ENCODE measurements around the gene KLF3.

KLF3 gene

DNA sequence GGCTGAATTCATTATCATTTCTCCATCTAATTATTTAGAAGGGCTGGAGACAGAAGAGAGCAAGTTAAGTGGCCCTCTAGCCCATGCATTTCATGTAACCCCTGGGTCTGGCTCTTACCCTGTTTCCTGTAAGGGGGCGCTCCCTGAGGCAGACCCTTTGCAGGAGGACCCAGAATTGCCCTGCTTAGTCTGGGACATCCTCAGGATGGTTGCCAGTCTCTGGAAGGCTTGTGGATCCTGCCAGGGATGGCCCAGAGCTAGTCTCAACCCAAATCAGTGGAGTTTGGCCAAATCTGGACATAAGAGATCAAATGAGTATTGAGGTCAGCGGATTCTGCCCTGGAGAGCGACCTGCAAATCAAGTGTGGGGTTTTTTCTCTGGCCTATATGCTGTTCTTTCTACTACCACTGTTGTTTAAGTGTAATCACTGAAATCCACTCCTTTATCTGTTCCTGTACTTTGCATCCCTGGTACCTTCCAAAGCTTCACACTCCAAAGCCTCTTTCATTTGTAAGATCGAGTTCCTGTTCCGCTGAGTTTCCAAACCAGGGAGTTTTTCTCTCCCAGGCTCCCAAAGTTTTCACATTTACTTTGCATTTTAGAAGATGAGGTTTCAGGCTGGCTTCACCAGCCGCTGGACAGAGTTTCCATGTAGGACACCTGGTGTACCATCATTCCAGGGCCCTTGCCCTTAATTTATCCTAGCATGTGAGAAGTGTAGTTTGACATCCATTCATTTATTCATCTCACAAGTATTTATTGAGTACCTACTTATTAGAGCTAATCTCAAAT is 6.3 kb downstream of the KLF3 start:
- no peaks in the 10 kb centered on the region for H3K36me3 ChIP-seq (ENCODE audit: control insufficient read depth in 2 of 2, insufficient read depth in 1 of 2, low read length in 2 of 2)
- ChIA-PET POLR2A (no interaction called here), CTCF (no interaction called here)
- no peaks in the 10 kb centered on the region for H3K9me3 ChIP-seq (ENCODE audit: control insufficient read depth, insufficient read depth, low read depth, low read length)
- no peak overlapping the region for H3K27ac ChIP-seq (ENCODE audit: extremely low read depth, low read depth, low read length)
- TF ChIP-seq ZNF239 (tag by site-specific recombination; IDR thresholded peaks at IDR 0.05): no peak
- TF ChIP-seq ZNF624 (tag by site-specific recombination; IDR thresholded peaks at IDR 0.05): no peak
- no peak for TF ChIP-seq ZNF394 (tag by site-specific recombination; IDR thresholded peaks at IDR 0.05; ENCODE audit: borderline replicate concordance)
- no peak for TF ChIP-seq ZNF747 (tag by site-specific recombination; IDR thresholded peaks at IDR 0.05)
- no peak for TF ChIP-seq KLF7 (tag by site-specific recombination; IDR thresholded peaks at IDR 0.05; ENCODE audit: borderline replicate concordance)
- TF ChIP-seq ZNF266 (tag by site-specific recombination; IDR thresholded peaks at IDR 0.05; ENCODE audit: low read depth): no peak
- TF ChIP-seq ZNF157 (tag by site-specific recombination; IDR thresholded peaks at IDR 0.05): no peak
- no peak for TF ChIP-seq PRDM1 (tag by site-specific recombination; IDR thresholded peaks at IDR 0.05)
- no peak overlapping the region for H3K4me3 ChIP-seq (ENCODE audit: low read depth, low read length)
- peaks cover 17% of the 10 kb centered on the region for H3K4me1 ChIP-seq (ENCODE audit: control insufficient read depth, insufficient read depth, low read length)

DNA sequence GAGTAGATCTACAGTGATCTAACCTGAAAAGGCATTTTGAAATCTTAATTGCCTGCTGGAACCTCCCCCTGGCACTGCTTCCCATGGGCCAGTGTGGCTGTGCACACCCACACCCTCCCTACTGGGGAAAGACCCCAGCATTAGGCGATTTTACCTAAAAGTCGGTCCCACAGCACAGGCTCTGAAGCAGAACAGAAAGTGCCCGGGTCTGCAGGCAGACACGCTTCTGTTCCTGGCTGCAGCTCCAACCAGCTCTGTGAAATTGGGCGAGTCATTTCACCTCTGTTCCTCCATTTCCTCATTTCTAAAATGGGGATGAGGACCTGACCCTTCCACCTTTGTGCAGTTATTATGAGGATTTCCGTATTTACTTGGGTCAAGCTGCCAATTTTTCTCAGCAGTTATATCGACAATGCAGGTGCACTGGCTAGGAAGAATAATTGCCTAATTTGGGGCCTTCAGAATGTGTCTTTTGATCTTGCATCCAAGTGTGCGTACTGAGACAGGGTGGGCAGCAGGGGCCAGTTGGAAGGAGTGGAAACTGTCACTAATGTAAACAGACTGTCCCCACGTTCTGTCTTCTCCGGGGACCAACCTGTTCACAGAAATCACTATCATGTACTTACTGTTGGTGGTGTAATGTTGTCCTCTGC is 7.1 kb downstream of the KLF3 start:
- H3K4me1 ChIP-seq (ENCODE audit: control insufficient read depth, insufficient read depth, low read length): peaks cover 17% of the 10 kb centered on the region
- TF ChIP-seq ZNF555 (tag by site-specific recombination; conservative IDR thresholded peaks at IDR 0.05) (no peak), ZNF626 (tag by site-specific recombination; IDR thresholded peaks at IDR 0.05) (no peak), ZNF292 (tag by site-specific recombination; IDR thresholded peaks at IDR 0.05; ENCODE audit: borderline replicate concordance, low read depth) (no peak), ZNF548 (tag by site-specific recombination; IDR thresholded peaks at IDR 0.05) (no peak), ZNF335 (tag by site-specific recombination; conservative IDR thresholded peaks at IDR 0.05) (no peak), REPIN1 (tag by site-specific recombination; IDR thresholded peaks at IDR 0.05; ENCODE audit: low read depth) (no peak), ZNF266 (tag by site-specific recombination; IDR thresholded peaks at IDR 0.05; ENCODE audit: low read depth) (no peak), ZNF174 (tag by site-specific recombination; IDR thresholded peaks at IDR 0.05) (no peak), ZNF558 (tag by site-specific recombination; IDR thresholded peaks at IDR 0.05) (no peak), ZNF660 (tag by site-specific recombination; IDR thresholded peaks at IDR 0.05) (no peak), ZFP3 (tag by site-specific recombination; IDR thresholded peaks at IDR 0.05; ENCODE audit: low read depth) (no peak), ZNF184 (tag by site-specific recombination; IDR thresholded peaks at IDR 0.05) (no peak), ZBTB21 (tag by site-specific recombination; IDR thresholded peaks at IDR 0.05) (no peak), ZNF2 (tag by site-specific recombination; IDR thresholded peaks at IDR 0.05) (no peak), ZNF221 (tag by site-specific recombination; IDR thresholded peaks at IDR 0.05; ENCODE audit: borderline replicate concordance) (no peak), ZNF571 (tag by site-specific recombination; IDR thresholded peaks at IDR 0.05) (no peak), GLI2 (tag by site-specific recombination; IDR thresholded peaks at IDR 0.05; ENCODE audit: borderline replicate concordance, low read depth) (no peak), ZNF350 (tag by site-specific recombination; IDR thresholded peaks at IDR 0.05) (no peak)
- TF ChIP-seq, protein P1, sequence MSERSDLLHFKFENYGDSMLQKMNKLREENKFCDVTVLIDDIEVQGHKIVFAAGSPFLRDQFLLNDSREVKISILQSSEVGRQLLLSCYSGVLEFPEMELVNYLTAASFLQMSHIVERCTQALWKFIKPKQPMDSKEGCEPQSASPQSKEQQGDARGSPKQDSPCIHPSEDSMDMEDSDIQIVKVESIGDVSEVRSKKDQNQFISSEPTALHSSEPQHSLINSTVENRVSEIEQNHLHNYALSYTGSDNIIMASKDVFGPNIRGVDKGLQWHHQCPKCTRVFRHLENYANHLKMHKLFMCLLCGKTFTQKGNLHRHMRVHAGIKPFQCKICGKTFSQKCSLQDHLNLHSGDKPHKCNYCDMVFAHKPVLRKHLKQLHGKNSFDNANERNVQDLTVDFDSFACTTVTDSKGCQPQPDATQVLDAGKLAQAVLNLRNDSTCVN (tag by site-specific recombination; optimal IDR thresholded peaks at IDR 0.05): no peak
- TF ChIP-seq, protein P2, sequence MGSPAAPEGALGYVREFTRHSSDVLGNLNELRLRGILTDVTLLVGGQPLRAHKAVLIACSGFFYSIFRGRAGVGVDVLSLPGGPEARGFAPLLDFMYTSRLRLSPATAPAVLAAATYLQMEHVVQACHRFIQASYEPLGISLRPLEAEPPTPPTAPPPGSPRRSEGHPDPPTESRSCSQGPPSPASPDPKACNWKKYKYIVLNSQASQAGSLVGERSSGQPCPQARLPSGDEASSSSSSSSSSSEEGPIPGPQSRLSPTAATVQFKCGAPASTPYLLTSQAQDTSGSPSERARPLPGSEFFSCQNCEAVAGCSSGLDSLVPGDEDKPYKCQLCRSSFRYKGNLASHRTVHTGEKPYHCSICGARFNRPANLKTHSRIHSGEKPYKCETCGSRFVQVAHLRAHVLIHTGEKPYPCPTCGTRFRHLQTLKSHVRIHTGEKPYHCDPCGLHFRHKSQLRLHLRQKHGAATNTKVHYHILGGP (tag by site-specific recombination; IDR thresholded peaks at IDR 0.05): no peak
- POLR2A ChIA-PET: no interaction called here
- H3K27ac ChIP-seq (ENCODE audit: extremely low read depth, low read depth, low read length): no peak overlapping the region
- H3K4me3 ChIP-seq (ENCODE audit: low read depth, low read length): no peak overlapping the region
- no peaks in the 10 kb centered on the region for H3K36me3 ChIP-seq (ENCODE audit: control insufficient read depth in 2 of 2, insufficient read depth in 1 of 2, low read length in 2 of 2)
- H3K9me3 ChIP-seq (ENCODE audit: control insufficient read depth, insufficient read depth, low read depth, low read length): no peaks in the 10 kb centered on the region
- CTCF ChIA-PET: no interaction called here
